ENCODE results near the gene RIMS3. TPM values are rescaled to one million over a fixed set of nuclear protein-coding genes. Genes with fewer than 3 reads are reported as not detected.

The RIMS3 gene
- total RNA-seq, 1 experiment from 2014 or later = 13.7 TPM

GRCh38 chr1:40690771-40691537 is 25.5 kb upstream of the RIMS3 start:
- H3K27ac ChIP-seq (ENCODE audit: insufficient read length, low read depth, low read length) = no peak overlapping the region
- no peak overlapping the region for H3K56ac ChIP-seq (ENCODE audit: insufficient read length, low read depth, low read length)
- Mint-ChIP-seq H3K27me3 (ENCODE audit: low read depth) (no peaks in the 10 kb centered on the region), H3K9me3 (no peaks in the 10 kb centered on the region; a peak in 2 of 5 replicates), H3K4me1 (peaks cover 39 to 41% of the 10 kb centered on the region in 2 experiments), H3K36me3 (ENCODE audit: insufficient read depth in 1 of 3, low read depth in 3 of 3) (peaks cover 12 to 29% (median 16%) of the 10 kb centered on the region in 3 experiments; a peak in 6 of 7 replicates), H3K27ac (peak overlapping the region; percentile 94 to 100 (median 97)), H3K4me3 (peak overlapping the region; percentile 91 to 93)
- H3K79me1 ChIP-seq (ENCODE audit: insufficient read depth, low read depth, low read length, poor library complexity, severe bottlenecking) = no peaks in the 10 kb centered on the region
- H4K91ac ChIP-seq (ENCODE audit: insufficient read length, low read depth, low read length) = no peak overlapping the region
- no peak overlapping the region for H3K23ac ChIP-seq (ENCODE audit: insufficient read length, low read depth, low read length)
- no CpG with 5 or more reads among the region's 18 CpGs for WGBS (ENCODE audit: extremely low coverage, insufficient read length, low lambda C conversion rate)
- no peak overlapping the region for H3K18ac ChIP-seq (ENCODE audit: insufficient read length, low read depth, low read length)
- H2BK15ac ChIP-seq (ENCODE audit: low read depth, low read length) = no peak overlapping the region
- no peaks in the 10 kb centered on the region for H3K27me3 ChIP-seq (ENCODE audit: insufficient read depth, low read length)
- H3K4ac ChIP-seq (ENCODE audit: low read depth, low read length) = no peak overlapping the region
- H3K9ac ChIP-seq (ENCODE audit: extremely low read depth, insufficient read length, low read length) = peak overlapping the region; percentile 76
- no peak overlapping the region for H3K14ac ChIP-seq (ENCODE audit: insufficient read depth, low read length)
- no peaks in the 10 kb centered on the region for H3K9me3 ChIP-seq (ENCODE audit: control insufficient read depth, low read depth, low read length)
- no peak overlapping the region for H4K5ac ChIP-seq (ENCODE audit: insufficient read length, low read depth, low read length)
- no peaks in the 10 kb centered on the region for H4K20me1 ChIP-seq (ENCODE audit: control insufficient read depth, insufficient read depth, insufficient read length)
- no peak overlapping the region for H2BK20ac ChIP-seq (ENCODE audit: low read depth, low read length, poor library complexity, severe bottlenecking)
- no peak overlapping the region for H3T11ph ChIP-seq (ENCODE audit: low read length)
- no peak for TF ChIP-seq CTCF (conservative IDR thresholded peaks at IDR 0.05)
- no peak overlapping the region for H2AFZ ChIP-seq (ENCODE audit: low read length)
- H3K4me2 ChIP-seq (ENCODE audit: insufficient read depth, insufficient read length, low read length) = peak overlapping the region; percentile 93
- peaks cover 5% of the 10 kb centered on the region for H3K23me2 ChIP-seq (ENCODE audit: insufficient read length, low read depth, low read length, poor library complexity, severe bottlenecking)
- no peak overlapping the region for H4K8ac ChIP-seq (replicated peaks; ENCODE audit: insufficient read length, low read depth, low read length)
- H3K79me2 ChIP-seq (ENCODE audit: insufficient read depth, low read length) = peaks cover 36% of the 10 kb centered on the region; the same call in 1 of the 2 replicates
- H2BK120ac ChIP-seq (ENCODE audit: low read depth, low read length, poor library complexity, severe bottlenecking) = no peak overlapping the region
- no peak overlapping the region for H2BK12ac ChIP-seq (ENCODE audit: insufficient read length, low read depth, low read length)
- no peak for DNase-seq
- H3K4me1 ChIP-seq (ENCODE audit: insufficient read depth, low read length) = peaks cover 2% of the 10 kb centered on the region; the same call in 1 of the 2 replicates
- no peak overlapping the region for H2AK5ac ChIP-seq (ENCODE audit: insufficient read length, low read length)
- H2BK5ac ChIP-seq (ENCODE audit: insufficient read length, low read length) = no peak overlapping the region
